Measurements from ENCODE around the gene STX18. TPM values are rescaled to one million over a fixed set of nuclear protein-coding genes. Genes with fewer than 3 reads are reported as not detected.

The STX18 gene
- total RNA-seq, 1 experiment from 2014 or later, result 18.5 TPM

DNA sequence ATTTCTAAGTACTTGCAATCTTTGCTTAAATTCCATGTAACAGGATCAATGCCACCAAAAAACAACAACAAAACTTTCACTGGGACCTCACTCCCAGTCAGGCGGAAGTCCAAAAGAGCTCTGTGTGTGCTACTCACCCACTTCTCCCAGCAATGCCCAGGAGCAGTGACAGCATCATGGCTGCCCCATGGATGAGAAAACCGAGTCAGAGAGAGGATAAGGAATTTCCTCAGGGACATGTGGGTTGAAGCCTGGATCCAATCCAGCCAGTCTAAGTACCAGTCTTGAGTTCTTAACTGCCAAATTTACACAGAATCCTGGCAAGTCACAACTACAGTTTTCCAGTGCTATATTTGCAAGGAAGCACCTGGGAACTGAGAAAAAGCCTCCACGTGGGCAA, 64.5 kb downstream of the STX18 start:
- CTCF ChIA-PET, result interaction anchor here (1.6 kb wide), 1 partner anchor 11 kb away, joined by 4 read pairs; no protein-coding TSS in a partner anchor
- Histone ChIP-seq H3K4me1 (ENCODE audit: control insufficient read depth in 1 of 2, insufficient read depth in 2 of 2, low read length in 2 of 2) (no peaks in the 10 kb centered on the region), H3K9me2 (ENCODE audit: insufficient read depth) (no peaks in the 10 kb centered on the region), H2AFZ (ENCODE audit: low read depth, low read length, poor library complexity, severe bottlenecking) (no peak overlapping the region), H3K9me3 (ENCODE audit: control insufficient read depth in 1 of 2, insufficient read depth in 1 of 2, low read depth in 1 of 2, low read length in 2 of 2) (no peaks in the 10 kb centered on the region), H3K9ac (ENCODE audit: low read length) (no peak overlapping the region), H3K4me3 (replicated peaks in 1 of 2; ENCODE audit: low read depth in 1 of 2, low read length in 2 of 2) (no peak overlapping the region), H3K79me2 (ENCODE audit: insufficient read depth, low read length) (peaks cover 25% of the 10 kb centered on the region), H3K27ac (ENCODE audit: low read depth, low read length) (no peak overlapping the region), H3K27me3 (ENCODE audit: insufficient read depth, low read length) (no peaks in the 10 kb centered on the region), H3K4me2 (ENCODE audit: low read length) (no peak overlapping the region), H3K36me3 (ENCODE audit: control insufficient read depth in 1 of 2, insufficient read depth in 2 of 2, low read length in 2 of 2) (no peaks in the 10 kb centered on the region), H4K20me1 (ENCODE audit: insufficient read depth) (no peaks in the 10 kb centered on the region)
- DNase-seq (ENCODE audit: low read depth, low spot score) (no peak), ATAC-seq (no peak)
- TF ChIP-seq POLR2AphosphoS5 (IDR thresholded peaks at IDR 0.05; ENCODE audit: low read depth, low read length), result no peak
- no peak for TF ChIP-seq CEBPB (IDR thresholded peaks at IDR 0.05; ENCODE audit: low read depth)
- TF ChIP-seq CTCF (IDR thresholded peaks at IDR 0.05 in 2 of 3, conservative IDR thresholded peaks at IDR 0.05 in 1 of 3; ENCODE audit: borderline replicate concordance in 1 of 3, insufficient read depth in 1 of 3, low read depth in 2 of 3, low read length in 2 of 3), result no peak
- TF ChIP-seq, protein P1, sequence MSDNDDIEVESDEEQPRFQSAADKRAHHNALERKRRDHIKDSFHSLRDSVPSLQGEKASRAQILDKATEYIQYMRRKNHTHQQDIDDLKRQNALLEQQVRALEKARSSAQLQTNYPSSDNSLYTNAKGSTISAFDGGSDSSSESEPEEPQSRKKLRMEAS (IDR thresholded peaks at IDR 0.05), result no peak
- TF ChIP-seq ELF1 (IDR thresholded peaks at IDR 0.05; ENCODE audit: borderline replicate concordance, low read depth), result no peak
- TF ChIP-seq SRF (IDR thresholded peaks at IDR 0.05; ENCODE audit: low read depth), result no peak
- no peak for TF ChIP-seq ZFX (IDR thresholded peaks at IDR 0.05)
- TF ChIP-seq JUND (IDR thresholded peaks at IDR 0.05), result no peak
- TF ChIP-seq EZH2 (IDR thresholded peaks at IDR 0.05), result no peak
- RAD21 ChIA-PET (ENCODE audit: low non-redundant PET in 1 of 2, low total read pairs in 2 of 2, uncharacterized antibody in 2 of 2, unreplicated experiment in 2 of 2), result no interaction called here
- no TSS peak for BruUV-seq (replicated peaks)
- POLR2A ChIA-PET, result no interaction called here
- intact Hi-C loops (cut with micrococcal nuclease), result no loop called here

DNA sequence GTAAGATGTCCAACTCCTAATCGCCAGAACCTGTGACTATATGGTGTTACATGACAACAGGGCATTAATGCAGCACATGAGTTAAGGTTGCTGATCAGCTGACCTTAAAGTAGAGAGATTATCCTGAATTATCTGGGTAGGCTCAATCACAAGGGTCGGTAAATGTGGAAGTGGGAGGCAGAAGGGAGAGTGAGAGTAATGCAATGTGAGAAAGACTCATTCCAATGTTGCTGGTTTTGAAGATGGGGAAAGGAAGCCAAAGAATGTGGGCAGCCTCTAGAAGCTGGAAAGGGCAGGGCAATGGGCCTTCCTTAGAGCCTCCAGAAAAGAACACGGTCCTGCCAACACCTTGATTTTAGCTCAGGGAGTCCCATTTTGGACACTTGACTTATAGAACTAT, 67.4 kb downstream of the STX18 start:
- no peak overlapping the region for H3K27ac ChIP-seq (ENCODE audit: low read depth, low read length)
- no peak for ATAC-seq
- peaks cover 23% of the 10 kb centered on the region for H3K79me2 ChIP-seq (ENCODE audit: insufficient read depth, low read length)
- no peak overlapping the region for H3K9ac ChIP-seq (ENCODE audit: low read length)
- no peaks in the 10 kb centered on the region for H3K4me1 ChIP-seq (ENCODE audit: control insufficient read depth in 1 of 2, insufficient read depth in 2 of 2, low read length in 2 of 2)
- ChIA-PET CTCF (no interaction called here), RAD21 (ENCODE audit: low non-redundant PET in 1 of 2, low total read pairs in 2 of 2, uncharacterized antibody in 2 of 2, unreplicated experiment in 2 of 2) (no interaction called here), POLR2A (no interaction called here)
- DNase-seq (ENCODE audit: low read depth, low spot score), result no peak
- H3K4me2 ChIP-seq (ENCODE audit: low read length), result no peak overlapping the region
- no peak overlapping the region for H3K4me3 ChIP-seq (replicated peaks in 1 of 2; ENCODE audit: low read depth in 1 of 2, low read length in 2 of 2)
- no peaks in the 10 kb centered on the region for H3K27me3 ChIP-seq (ENCODE audit: insufficient read depth, low read length)
- no TSS peak for BruUV-seq (replicated peaks)
- H3K36me3 ChIP-seq (ENCODE audit: control insufficient read depth in 1 of 2, insufficient read depth in 2 of 2, low read length in 2 of 2), result peaks cover 0 to 2% of the 10 kb centered on the region in 2 experiments; a peak in 2 of 4 replicates
- TF ChIP-seq SRF (IDR thresholded peaks at IDR 0.05; ENCODE audit: low read depth) (no peak), POLR2A (IDR thresholded peaks at IDR 0.05; ENCODE audit: borderline replicate concordance, extremely low read depth, insufficient read depth, insufficient read length) (no peak), RAD21 (IDR thresholded peaks at IDR 0.05; ENCODE audit: low read depth) (no peak), FOSL1 (IDR thresholded peaks at IDR 0.05; ENCODE audit: low read depth) (no peak)
- H2AFZ ChIP-seq (ENCODE audit: low read depth, low read length, poor library complexity, severe bottlenecking), result no peak overlapping the region
- no peaks in the 10 kb centered on the region for H4K20me1 ChIP-seq (ENCODE audit: insufficient read depth)
- H3K9me2 ChIP-seq (ENCODE audit: insufficient read depth), result no peaks in the 10 kb centered on the region
- intact Hi-C loops (cut with micrococcal nuclease), result no loop called here
- no peaks in the 10 kb centered on the region for H3K9me3 ChIP-seq (ENCODE audit: control insufficient read depth in 1 of 2, insufficient read depth in 1 of 2, low read depth in 1 of 2, low read length in 2 of 2)
